ENCODE data around the gene RAE1. TPM values are rescaled to one million over a fixed set of nuclear protein-coding genes. Genes with fewer than 3 reads are reported as not detected.

The RAE1 gene
- total RNA-seq, 1 donor from 2014 or later, result 59.2 TPM

GRCh38 chr20:57361517-57361916 lies 10.5 kb downstream of the RAE1 start:
- Mint-ChIP-seq H3K4me1 (ENCODE audit: low read depth) (no peaks in the 10 kb centered on the region), H3K9me3 (no peaks in the 10 kb centered on the region), H3K36me3 (ENCODE audit: low read depth) (peaks cover 18% of the 10 kb centered on the region), H3K27ac (no peak overlapping the region), H3K27me3 (ENCODE audit: insufficient read depth) (no peaks in the 10 kb centered on the region), H3K4me3 (no peak overlapping the region)
- intact Hi-C loops (cut with micrococcal nuclease), result no loop called here
- no peak for DNase-seq (ENCODE audit: low spot score)

DNA sequence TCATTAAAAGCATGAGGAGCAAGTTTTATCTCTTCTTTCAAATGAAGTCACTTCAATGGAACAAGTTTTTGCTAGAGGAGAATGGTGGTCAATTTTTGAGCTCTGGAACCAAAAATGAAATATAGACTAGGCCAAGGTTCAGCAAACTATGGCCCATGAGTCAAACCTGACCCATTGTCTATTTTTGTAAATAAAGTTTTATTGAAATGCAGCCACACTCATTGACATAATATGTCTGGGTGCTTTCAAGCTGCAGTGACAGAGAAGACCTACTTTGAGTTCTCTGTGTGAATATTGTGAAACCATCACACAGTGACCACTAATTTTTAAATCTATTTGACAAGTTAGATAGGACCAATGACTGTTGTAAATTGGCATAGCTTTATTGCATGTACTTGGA lies 13.4 kb downstream of the RAE1 start:
- Mint-ChIP-seq H3K27ac (no peak overlapping the region), H3K4me1 (ENCODE audit: low read depth) (no peaks in the 10 kb centered on the region), H3K4me3 (no peak overlapping the region), H3K36me3 (ENCODE audit: low read depth) (peaks cover 30% of the 10 kb centered on the region), H3K27me3 (ENCODE audit: insufficient read depth) (no peaks in the 10 kb centered on the region), H3K9me3 (no peaks in the 10 kb centered on the region)
- intact Hi-C loops (cut with micrococcal nuclease), result no loop called here
- DNase-seq (ENCODE audit: low spot score), result no peak

DNA sequence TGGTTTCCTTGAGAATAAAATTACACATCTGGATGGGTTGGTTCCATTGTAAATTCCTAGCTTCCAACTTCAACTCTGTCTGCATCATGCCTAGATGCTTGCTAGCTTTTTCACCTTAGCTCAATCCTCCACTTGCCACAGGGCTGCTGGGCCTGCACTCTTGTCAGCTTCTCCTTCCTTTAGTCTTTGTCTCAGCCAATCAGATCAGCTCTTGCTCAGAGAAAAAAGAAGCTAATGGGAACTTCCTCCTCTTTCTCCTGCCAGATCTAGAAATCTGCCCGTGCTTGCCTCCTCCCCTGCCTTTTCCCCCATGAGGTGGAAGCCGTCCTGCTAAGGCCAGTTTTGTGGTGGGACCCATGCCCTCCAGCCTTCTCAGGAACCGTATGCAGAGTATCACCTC lies 18.5 kb downstream of the RAE1 start:
- intact Hi-C loops (cut with micrococcal nuclease), result no loop called here
- no peak for DNase-seq (ENCODE audit: low spot score)
- H3K9me3 Mint-ChIP-seq, result no peaks in the 10 kb centered on the region
- H3K27ac Mint-ChIP-seq, result no peak overlapping the region
- no peaks in the 10 kb centered on the region for H3K27me3 Mint-ChIP-seq (ENCODE audit: insufficient read depth)
- no peak overlapping the region for H3K4me3 Mint-ChIP-seq
- peaks cover 60% of the 10 kb centered on the region for H3K36me3 Mint-ChIP-seq (ENCODE audit: low read depth)
- peaks cover 6% of the 10 kb centered on the region for H3K4me1 Mint-ChIP-seq (ENCODE audit: low read depth)

GRCh38 chr20:57370316-57370715 lies 19.3 kb downstream of the RAE1 start:
- Mint-ChIP-seq H3K27me3 (ENCODE audit: insufficient read depth) (no peaks in the 10 kb centered on the region), H3K27ac (no peak overlapping the region), H3K4me3 (no peak overlapping the region), H3K4me1 (ENCODE audit: low read depth) (peaks cover 6% of the 10 kb centered on the region), H3K36me3 (ENCODE audit: low read depth) (peaks cover 63% of the 10 kb centered on the region), H3K9me3 (no peaks in the 10 kb centered on the region)
- DNase-seq (ENCODE audit: low spot score), result no peak
- intact Hi-C loops (cut with micrococcal nuclease), result no loop called here

DNA sequence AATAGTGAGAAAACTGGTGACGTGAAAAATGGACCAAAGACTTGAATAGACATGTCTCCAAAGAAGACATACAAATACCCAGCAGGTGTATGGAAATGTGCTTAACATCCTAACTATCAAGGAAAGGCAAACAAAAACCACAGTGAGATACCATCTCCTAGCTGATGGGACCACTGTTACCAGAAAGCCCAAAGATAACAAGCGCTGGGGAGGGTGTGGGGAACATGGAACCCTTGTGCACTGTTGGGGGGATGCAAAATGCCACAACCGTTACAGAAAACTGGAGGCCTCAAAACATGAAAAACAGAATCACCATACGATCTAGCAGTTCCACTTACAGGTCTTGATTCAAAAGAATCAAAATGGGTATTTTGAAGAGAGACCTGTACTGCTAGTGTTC lies 20.3 kb downstream of the RAE1 start:
- DNase-seq (ENCODE audit: low spot score), result no peak
- H3K27me3 Mint-ChIP-seq (ENCODE audit: insufficient read depth), result no peaks in the 10 kb centered on the region
- no peak overlapping the region for H3K27ac Mint-ChIP-seq
- H3K36me3 Mint-ChIP-seq (ENCODE audit: low read depth), result peaks cover 67% of the 10 kb centered on the region
- intact Hi-C loops (cut with micrococcal nuclease), result no loop called here
- peaks cover 6% of the 10 kb centered on the region for H3K4me1 Mint-ChIP-seq (ENCODE audit: low read depth)
- no peak overlapping the region for H3K4me3 Mint-ChIP-seq
- no peaks in the 10 kb centered on the region for H3K9me3 Mint-ChIP-seq

GRCh38 chr20:57372157-57372556 lies 21.1 kb downstream of the RAE1 start:
- peak overlapping the region; percentile 34 for H3K27ac Mint-ChIP-seq
- H3K4me1 Mint-ChIP-seq (ENCODE audit: low read depth), result peaks cover 6% of the 10 kb centered on the region
- intact Hi-C loops (cut with micrococcal nuclease), result no loop called here
- no peak for DNase-seq (ENCODE audit: low spot score)
- no peaks in the 10 kb centered on the region for H3K27me3 Mint-ChIP-seq (ENCODE audit: insufficient read depth)
- no peaks in the 10 kb centered on the region for H3K9me3 Mint-ChIP-seq
- H3K36me3 Mint-ChIP-seq (ENCODE audit: low read depth), result peaks cover 69% of the 10 kb centered on the region
- H3K4me3 Mint-ChIP-seq, result no peak overlapping the region

DNA sequence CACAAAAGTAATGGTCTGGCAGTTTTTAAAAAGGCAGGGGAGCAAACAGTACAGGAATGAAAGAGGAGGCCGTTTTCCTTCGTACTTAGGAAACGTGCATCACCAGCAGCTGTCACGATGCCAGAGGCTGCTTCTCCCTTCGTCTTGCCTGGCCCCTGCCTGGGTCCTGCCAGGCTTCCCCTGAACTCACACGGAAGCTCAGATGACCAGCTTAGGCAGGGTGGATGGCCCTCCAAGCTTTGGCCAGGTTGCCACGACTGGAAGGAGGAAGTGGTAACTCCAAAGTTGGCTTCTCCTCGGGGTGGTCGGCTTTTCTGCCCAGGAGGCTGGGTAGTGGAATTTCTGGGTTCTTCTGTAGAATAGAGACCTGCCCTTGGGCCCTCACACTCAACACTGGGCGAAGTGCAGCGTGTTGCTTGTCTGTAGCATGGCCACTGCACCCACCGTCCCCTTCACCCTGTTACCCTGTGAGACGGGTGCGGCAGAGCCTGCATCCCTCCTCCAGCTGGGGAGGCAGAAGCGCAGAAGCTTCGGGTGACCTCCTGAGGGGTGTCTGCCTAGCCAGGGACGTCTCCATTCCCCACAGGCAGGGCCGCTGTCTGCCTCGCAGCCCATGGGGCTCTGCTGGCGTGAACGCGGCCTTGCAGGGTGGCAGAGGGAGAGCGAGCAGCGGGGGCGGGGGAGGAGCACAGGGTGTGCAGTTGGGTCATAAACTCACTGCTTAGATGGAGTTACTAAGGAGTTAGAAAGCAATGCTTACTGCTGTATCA lies 21.7 kb downstream of the RAE1 start:
- H3K9me3 Mint-ChIP-seq, result no peaks in the 10 kb centered on the region
- DNase-seq (ENCODE audit: low spot score), result no peak
- H3K4me1 Mint-ChIP-seq (ENCODE audit: low read depth), result peaks cover 6% of the 10 kb centered on the region
- no peaks in the 10 kb centered on the region for H3K27me3 Mint-ChIP-seq (ENCODE audit: insufficient read depth)
- peaks cover 72% of the 10 kb centered on the region for H3K36me3 Mint-ChIP-seq (ENCODE audit: low read depth)
- intact Hi-C loops (cut with micrococcal nuclease), result no loop called here
- H3K4me3 Mint-ChIP-seq, result no peak overlapping the region
- no peak overlapping the region for H3K27ac Mint-ChIP-seq

DNA sequence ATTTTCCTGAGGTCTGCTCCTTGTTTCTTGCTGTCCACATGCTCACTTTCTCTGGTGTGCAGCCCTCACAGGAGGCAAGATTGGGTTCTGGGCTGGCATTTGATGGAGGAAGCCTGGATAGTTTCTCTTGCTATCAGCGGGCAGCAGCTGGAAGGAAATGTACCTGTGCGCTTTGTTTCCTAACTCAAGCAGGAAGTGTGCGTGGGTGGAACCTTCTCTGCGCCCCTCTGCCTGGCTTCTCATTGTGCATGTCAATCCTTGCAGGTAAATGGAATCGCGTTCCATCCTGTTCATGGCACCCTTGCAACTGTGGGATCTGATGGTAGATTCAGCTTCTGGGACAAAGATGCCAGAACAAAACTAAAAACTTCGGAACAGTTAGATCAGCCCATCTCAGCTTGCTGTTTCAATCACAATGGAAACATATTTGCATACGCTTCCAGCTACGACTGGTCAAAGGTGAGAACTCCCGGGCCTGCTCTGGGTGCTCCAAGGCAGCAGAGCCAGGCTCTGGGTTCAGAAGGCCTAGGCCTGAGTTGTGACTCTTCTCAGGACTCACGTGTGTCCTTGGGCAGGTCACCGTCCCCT lies 23.4 kb downstream of the RAE1 start:
- Mint-ChIP-seq H3K27me3 (ENCODE audit: insufficient read depth) (no peaks in the 10 kb centered on the region), H3K27ac (no peak overlapping the region), H3K36me3 (ENCODE audit: low read depth) (peaks cover 65% of the 10 kb centered on the region), H3K9me3 (no peaks in the 10 kb centered on the region), H3K4me1 (ENCODE audit: low read depth) (peaks cover 6% of the 10 kb centered on the region), H3K4me3 (no peak overlapping the region)
- no peak for DNase-seq (ENCODE audit: low spot score)
- intact Hi-C loops (cut with micrococcal nuclease), result no loop called here

- peaks cover 58% of the 10 kb centered on the region for H3K36me3 Mint-ChIP-seq (ENCODE audit: low read depth)
- peaks cover 6% of the 10 kb centered on the region for H3K4me1 Mint-ChIP-seq (ENCODE audit: low read depth)
- no peak overlapping the region for H3K27ac Mint-ChIP-seq
Measured at GRCh38 chr20:57374931-57375651, 24.0 kb downstream of the RAE1 start.

DNA sequence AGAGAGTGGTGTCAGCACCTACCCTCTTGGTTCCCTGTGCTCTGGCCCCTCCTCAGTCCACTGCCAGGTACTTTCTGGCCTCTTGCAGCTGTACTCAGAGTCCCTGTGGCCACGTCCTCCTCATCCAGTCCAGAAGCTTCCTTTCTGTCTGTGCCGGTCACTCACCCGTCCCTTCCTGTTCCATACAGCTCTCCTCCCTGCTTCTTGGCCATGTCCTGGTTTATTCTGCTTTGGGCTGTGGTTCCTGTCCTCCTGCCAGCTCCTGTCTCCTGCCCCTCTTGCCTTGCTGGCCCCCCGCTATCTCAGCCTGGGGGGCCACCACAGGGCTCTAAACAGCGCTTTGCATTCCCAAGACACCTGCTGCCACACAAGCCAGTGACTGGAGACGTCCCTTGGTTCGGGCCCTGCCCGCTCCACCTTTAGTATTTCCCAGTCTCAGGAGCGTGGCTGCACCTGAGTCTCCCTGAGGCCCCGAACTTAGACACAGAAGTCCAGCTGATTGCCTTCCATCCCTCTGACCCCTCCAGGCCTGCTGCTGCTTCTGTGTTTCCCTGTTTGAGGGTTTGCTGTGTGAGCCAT lies 24.7 kb downstream of the RAE1 start:
- H3K4me3 Mint-ChIP-seq, result no peak overlapping the region
- DNase-seq (ENCODE audit: low spot score), result no peak
- no peak overlapping the region for H3K27ac Mint-ChIP-seq
- H3K4me1 Mint-ChIP-seq (ENCODE audit: low read depth), result peaks cover 6% of the 10 kb centered on the region
- no peaks in the 10 kb centered on the region for H3K27me3 Mint-ChIP-seq (ENCODE audit: insufficient read depth)
- intact Hi-C loops (cut with micrococcal nuclease), result no loop called here
- peaks cover 52% of the 10 kb centered on the region for H3K36me3 Mint-ChIP-seq (ENCODE audit: low read depth)
- H3K9me3 Mint-ChIP-seq, result no peaks in the 10 kb centered on the region

More at GRCh38 chr20:57374931-57375651, 24.0 kb downstream of the RAE1 start:
- no peak for DNase-seq (ENCODE audit: low spot score)
- H3K27me3 Mint-ChIP-seq (ENCODE audit: insufficient read depth), result no peaks in the 10 kb centered on the region
- intact Hi-C loops (cut with micrococcal nuclease), result no loop called here
- H3K4me3 Mint-ChIP-seq, result no peak overlapping the region
- no peaks in the 10 kb centered on the region for H3K9me3 Mint-ChIP-seq

- Mint-ChIP-seq H3K36me3 (ENCODE audit: low read depth) (peaks cover 47% of the 10 kb centered on the region), H3K4me3 (no peak overlapping the region), H3K27me3 (ENCODE audit: insufficient read depth) (no peaks in the 10 kb centered on the region), H3K9me3 (no peaks in the 10 kb centered on the region), H3K4me1 (ENCODE audit: low read depth) (peaks cover 15% of the 10 kb centered on the region), H3K27ac (no peak overlapping the region)
- DNase-seq (ENCODE audit: low spot score), result no peak
- intact Hi-C loops (cut with micrococcal nuclease), result no loop called here
Measured at GRCh38 chr20:57377350-57377749, 26.3 kb downstream of the RAE1 start.

- no peaks in the 10 kb centered on the region for H3K27me3 Mint-ChIP-seq (ENCODE audit: insufficient read depth)
- H3K9me3 Mint-ChIP-seq, result no peaks in the 10 kb centered on the region
- H3K4me1 Mint-ChIP-seq (ENCODE audit: low read depth), result peaks cover 20% of the 10 kb centered on the region
- peaks cover 43% of the 10 kb centered on the region for H3K36me3 Mint-ChIP-seq (ENCODE audit: low read depth)
- no peak overlapping the region for H3K4me3 Mint-ChIP-seq
- H3K27ac Mint-ChIP-seq, result no peak overlapping the region
- DNase-seq (ENCODE audit: low spot score), result no peak
- intact Hi-C loops (cut with micrococcal nuclease), result no loop called here
Measured at GRCh38 chr20:57378107-57378506, 27.1 kb downstream of the RAE1 start.
